ENCODE measurements around the gene TOR2A. TPM values are rescaled to one million over a fixed set of nuclear protein-coding genes. Genes with fewer than 3 reads are reported as not detected.
A peak's percentile ranks its signal among the peaks of the same experiment; 100 is the strongest.
"Not testable (repeated sequence)": the region's sequence is repeated elsewhere in the genome, so short reads cannot be mapped to it uniquely, and the experiment has no call there.

Gene TOR2A
- 10 to 100 TPM; 19.7 to 30.2 (median 28.2) TPM for total RNA-seq
- long read RNA-seq, donor 1, transcript TOR2A-209 (4 exons, 933 nt): minor isoform, 9 of 40 reads
- long read RNA-seq, donor 1, transcript TOR2A-203 (5 exons, 1,523 nt): major isoform, 16 of 40 reads
- long read RNA-seq, donor 1, partial matches to known transcripts: 1 of 40 reads
- long read RNA-seq, donor 1, other reads (novel, unspliced or antisense): 11 of 40 reads
- long read RNA-seq, donor 2, transcript TOR2A-203 (5 exons, 1,523 nt): major isoform, 25 of 32 reads
- long read RNA-seq, donor 2, partial matches to known transcripts: 2 of 32 reads
- long read RNA-seq, donor 2, other reads (novel, unspliced or antisense): 1 of 32 reads

DNA sequence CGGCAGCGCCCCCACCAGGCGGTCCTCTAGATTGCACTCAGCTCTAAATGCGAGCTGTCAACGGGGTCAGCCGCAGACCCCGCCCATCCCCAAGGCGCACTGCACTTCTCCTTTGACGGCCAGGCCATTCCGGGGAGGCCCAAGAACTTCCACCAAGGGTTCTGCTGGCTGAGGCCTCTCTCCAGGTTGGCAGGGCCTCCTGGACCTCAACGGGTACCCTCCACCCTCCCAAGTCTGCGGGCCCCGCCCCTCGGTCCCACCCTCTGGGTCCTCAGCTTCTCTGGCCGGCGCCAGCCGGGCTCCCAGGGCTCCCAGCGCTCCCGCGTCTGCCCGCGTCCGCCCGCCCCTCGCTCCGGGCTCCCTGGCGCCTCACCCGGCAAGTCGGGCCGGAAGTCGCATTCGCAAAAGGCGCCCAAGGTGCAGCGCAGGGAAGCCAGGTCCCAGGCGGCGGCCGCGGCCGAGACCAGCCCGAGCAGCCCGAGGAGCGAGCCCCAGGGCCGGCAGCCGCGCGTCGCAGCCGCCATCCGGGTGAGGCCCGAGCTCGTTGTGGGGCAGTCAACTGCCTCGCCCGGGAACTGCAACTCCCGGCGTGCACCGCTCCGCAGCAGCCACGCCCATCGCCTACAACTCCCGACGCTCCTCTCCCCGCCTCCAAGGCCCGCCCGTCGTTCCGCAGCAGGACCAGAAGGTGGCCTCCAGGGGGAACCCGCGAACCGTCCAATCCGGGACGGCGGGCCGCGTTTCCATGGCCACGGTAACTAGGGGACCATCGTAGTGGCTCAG, at the start of gene TOR2A:
Gene TOR2A (minus strand): TSS at position 548 of the 783 bp plus-strand sequence. CDS start 24 bp downstream, at position 524.
- Histone ChIP-seq H3K36me3 (ENCODE audit: low read depth) (no peaks in the 10 kb centered on the region), H3K4me1 (ENCODE audit: low read depth) (peaks cover 11% of the 10 kb centered on the region), H3K9me3 (no peaks in the 10 kb centered on the region), H3K4me3 (peak within 1 kb of the TSS; percentile 60)
- peak; percentile 97 for ATAC-seq
- intact Hi-C loops (cut with DNase I, micrococcal nuclease): loop anchor here in 1 of 2 donors (5.0 to 10.0 kb wide), 2 partner anchors 47 to 140 kb away; partner anchors contain the start of gene AK1
- TF ChIP-seq CTCF (IDR thresholded peaks at IDR 0.05): peak; percentile 96
- DNase-seq: peak; percentile 97 to 98 (median 98)

DNA sequence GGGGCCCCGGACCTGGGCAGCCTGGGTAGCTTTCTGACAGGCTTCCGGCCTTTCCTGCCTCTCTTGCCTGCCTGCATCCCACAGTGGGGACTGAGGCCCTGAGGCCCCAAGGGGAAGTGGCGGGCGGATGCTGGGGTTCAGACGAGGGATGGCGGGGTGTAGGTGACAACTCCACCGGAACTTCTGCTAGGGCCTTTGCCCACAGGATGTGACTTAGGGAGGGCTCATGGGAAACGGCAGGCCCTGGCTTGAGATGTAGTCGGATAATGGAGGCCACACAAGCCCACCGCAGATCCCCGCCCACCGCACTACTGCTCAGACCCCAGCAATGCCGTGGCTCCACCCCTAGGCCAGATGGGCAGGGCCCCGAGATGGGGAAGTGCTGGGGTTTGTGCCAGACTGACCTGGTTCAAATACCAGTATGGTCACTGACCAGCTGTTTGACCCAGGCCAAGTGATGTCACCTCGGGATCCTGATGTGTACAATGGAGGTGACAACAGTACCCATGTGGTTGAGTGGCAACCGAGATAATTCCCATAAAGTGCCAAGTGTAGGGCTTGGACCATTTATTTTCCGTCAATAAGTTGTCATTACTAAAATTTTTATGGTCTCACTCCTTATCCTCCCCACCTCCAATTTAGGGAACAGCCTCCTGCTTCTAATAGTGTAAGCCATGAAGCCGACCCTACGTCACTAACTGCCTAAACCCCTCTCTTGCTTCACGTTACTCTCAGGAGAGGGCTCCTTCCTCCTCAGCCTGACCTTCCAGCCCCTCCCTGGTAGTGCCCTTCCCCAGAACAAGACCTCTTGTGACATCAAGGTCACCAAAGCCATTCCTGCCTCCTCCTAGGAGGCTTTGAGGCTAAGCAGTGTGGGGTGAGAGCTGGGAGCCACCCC, 48.3 kb upstream of the TOR2A start:
- H3K36me3 ChIP-seq (ENCODE audit: low read depth): peaks cover 12% of the 10 kb centered on the region
- peaks cover 23% of the 10 kb centered on the region for H3K4me1 ChIP-seq (ENCODE audit: low read depth)
- intact Hi-C loops (cut with DNase I, micrococcal nuclease): loop anchor here in 1 of 2 donors (5.0 kb wide), 1 partner anchor 46 kb away; the partner anchor contains the start of gene TOR2A
- peak; percentile 12 for ATAC-seq
- TF ChIP-seq CTCF (IDR thresholded peaks at IDR 0.05): no peak
- no peaks in the 10 kb centered on the region for H3K9me3 ChIP-seq
- no peak overlapping the region for H3K4me3 ChIP-seq
- DNase-seq: peak; percentile 60 to 92 (median 74)

DNA sequence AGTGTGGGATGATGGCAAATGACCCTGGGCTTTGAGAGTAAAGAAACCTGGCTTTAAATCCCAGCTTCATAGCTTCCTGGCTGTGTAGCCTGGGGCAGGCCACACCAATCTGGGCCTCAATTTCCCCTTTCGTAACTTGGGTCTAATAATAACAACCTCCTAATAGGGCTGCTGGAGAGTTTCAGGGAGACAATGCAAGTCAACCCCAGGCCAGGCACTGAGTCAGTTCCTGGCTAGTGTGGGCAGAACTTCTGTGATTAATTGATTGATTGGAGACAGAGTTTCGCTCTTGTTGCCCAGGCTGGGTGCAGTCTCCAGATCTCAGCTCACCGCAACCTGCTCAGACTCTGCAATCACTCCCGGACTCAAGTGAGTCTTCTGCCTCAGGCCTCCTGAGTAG, 46.7 kb upstream of the TOR2A start:
- ATAC-seq (no peak), DNase-seq (no peak)
- intact Hi-C loops (cut with DNase I, micrococcal nuclease): loop anchor here in 1 of 2 donors (5.0 kb wide), 1 partner anchor 45 kb away; the partner anchor contains the start of gene TOR2A
- Histone ChIP-seq H3K9me3 (no peaks in the 10 kb centered on the region), H3K4me1 (ENCODE audit: low read depth) (peaks cover 13% of the 10 kb centered on the region), H3K36me3 (ENCODE audit: low read depth) (no peaks in the 10 kb centered on the region), H3K4me3 (no peak overlapping the region)
- no peak for TF ChIP-seq CTCF (IDR thresholded peaks at IDR 0.05)

- intact Hi-C loops (cut with DNase I, micrococcal nuclease): loop anchor here in 1 of 2 donors (5.0 kb wide), 1 partner anchor 44 kb away; the partner anchor contains the start of gene TOR2A
- not testable (repeated sequence) for H3K9me3 ChIP-seq; H3K36me3 ChIP-seq (ENCODE audit: low read depth); DNase-seq; H3K4me3 ChIP-seq; ATAC-seq
- H3K4me1 ChIP-seq (ENCODE audit: low read depth): peaks cover 12% of the 10 kb centered on the region
These were observed 45.8 kb upstream of the TOR2A start for GRCh38 chr9:127780909-127781308.

DNA sequence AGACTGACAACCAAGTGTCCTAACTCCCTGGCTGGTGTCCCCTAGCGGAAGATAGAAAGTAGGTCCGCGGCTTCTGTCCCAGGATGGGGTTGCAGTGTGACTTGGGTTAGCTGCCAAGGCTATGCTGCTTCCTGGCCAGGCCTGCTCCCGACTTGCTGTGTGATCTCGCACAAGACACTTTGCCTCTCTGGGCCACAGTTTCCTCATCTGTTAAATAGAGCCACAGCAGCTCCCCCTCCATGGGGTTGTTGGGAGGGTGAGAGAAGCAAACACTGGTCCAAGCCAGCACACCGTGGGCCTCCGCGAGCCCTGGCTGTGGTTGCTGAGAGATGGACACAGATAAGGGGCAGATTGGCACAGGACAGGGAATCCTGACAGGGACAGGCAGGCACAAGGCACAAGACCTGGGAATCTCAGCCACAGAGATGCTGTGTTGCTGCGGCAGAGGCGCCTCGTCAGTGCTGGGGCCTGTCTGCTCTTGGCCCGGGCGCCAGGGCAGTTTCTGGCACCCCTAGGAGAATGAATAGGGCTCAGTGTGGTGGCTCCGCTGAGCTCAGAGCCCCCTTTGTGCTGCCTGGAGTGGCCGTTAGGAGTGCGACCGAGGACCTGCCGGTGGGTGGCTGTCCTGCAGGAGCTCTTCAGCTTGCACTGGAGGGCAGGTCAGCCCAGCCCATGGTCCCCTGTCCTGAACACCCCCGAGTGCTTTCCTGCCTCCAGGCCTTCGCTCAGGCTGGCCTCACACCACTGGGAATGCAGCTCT, 45.2 kb upstream of the TOR2A start:
- intact Hi-C loops (cut with DNase I, micrococcal nuclease): loop anchor here in 1 of 2 donors (5.0 kb wide), 1 partner anchor 43 kb away; the partner anchor contains the start of gene TOR2A

More for the DNA sequence above, 45.2 kb upstream of the TOR2A start:
- H3K9me3 ChIP-seq: no peaks in the 10 kb centered on the region
- no peak for ATAC-seq
- no peaks in the 10 kb centered on the region for H3K36me3 ChIP-seq (ENCODE audit: low read depth)
- H3K4me3 ChIP-seq: no peak overlapping the region
- H3K4me1 ChIP-seq (ENCODE audit: low read depth): peaks cover 12% of the 10 kb centered on the region
- TF ChIP-seq CTCF (IDR thresholded peaks at IDR 0.05): no peak
- DNase-seq: no peak
